ENCODE measurements around the gene SNX33. TPM values are rescaled to one million over a fixed set of nuclear protein-coding genes. Genes with fewer than 3 reads are reported as not detected.
A peak's percentile ranks its signal among the peaks of the same experiment; 100 is the strongest.

The SNX33 gene
- total and polyA plus RNA-seq, 2 experiments from 2014 or later = 6.2 to 21.2 TPM

DNA sequence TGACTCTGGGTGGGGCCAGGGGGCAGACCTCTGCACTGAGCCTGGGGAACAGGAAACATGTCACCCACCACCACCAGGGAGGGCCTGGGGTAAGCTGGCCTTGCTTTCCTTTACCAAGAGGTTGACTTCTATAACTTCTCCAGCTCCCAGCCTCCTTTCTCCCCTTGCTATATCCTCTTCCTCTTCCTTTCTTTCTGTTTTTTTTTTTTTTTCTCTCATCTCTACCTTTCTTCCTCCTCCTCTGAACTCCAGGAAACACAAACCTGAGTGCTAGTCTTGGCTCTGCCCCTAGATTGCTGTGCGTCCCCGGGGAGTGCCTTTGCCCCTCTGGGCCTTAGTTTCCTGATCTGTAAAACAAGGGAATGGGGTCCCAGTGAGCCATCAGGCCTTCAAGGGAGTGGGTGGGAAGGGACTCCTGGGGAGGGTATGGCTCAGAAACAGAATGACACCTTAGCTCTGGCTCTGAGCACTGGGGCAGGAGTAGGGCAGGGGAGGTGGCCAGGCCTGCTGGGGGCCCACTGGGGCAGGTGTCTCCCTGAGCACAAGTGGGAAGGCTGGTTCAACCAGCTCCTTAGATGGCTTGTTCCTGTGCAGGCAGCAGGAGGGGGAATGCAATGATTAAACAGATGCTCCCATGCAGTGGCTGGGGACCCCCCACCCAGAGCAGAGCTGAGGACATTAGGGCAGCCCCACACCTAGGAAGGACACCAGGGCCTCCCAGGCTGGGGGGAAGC lies 4.3 kb downstream of the SNX33 start:
- H4K20me1 ChIP-seq (replicated peaks; ENCODE audit: insufficient read depth) = peaks cover 12% of the 10 kb centered on the region; the same call in 1 of the 2 replicates
- no peak overlapping the region for H3K27ac Mint-ChIP-seq

DNA sequence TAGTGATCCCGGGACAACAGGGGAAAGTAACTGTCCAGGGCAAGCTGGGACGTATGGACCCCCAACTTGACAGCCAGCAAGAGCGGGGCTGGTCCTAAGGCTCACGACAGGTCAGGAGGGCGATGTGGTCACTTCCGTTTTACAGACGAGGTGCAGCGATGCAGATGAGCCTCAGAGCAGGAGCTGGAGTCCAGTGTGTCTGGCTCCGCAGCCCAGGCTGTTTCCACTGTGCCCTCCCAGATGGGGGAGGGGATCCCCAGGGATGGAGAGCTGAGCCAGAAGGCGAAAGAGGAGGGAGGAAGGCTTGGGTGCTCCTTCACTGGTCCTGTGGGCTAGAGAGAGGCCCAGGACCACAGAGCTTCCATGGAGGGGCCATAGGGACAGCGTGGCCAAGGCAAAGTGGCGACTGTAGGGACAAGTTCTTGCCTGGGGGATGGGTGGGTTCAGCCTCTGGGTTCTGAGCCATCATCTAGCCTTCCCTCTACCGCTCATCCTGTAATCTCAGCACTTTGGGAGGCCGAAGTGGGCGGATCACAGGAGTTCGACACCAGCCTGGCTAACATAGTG lies 5.7 kb downstream of the SNX33 start:
- Histone ChIP-seq H3K27ac (ENCODE audit: low read depth) (no peak overlapping the region), H3K79me2 (replicated peaks; ENCODE audit: insufficient read depth) (peaks cover 70% of the 10 kb centered on the region), H3K4me2 (no peak overlapping the region), H3K9me2 (ENCODE audit: insufficient read depth) (no peaks in the 10 kb centered on the region), H3K4me3 (no peak overlapping the region), H4K20me1 (replicated peaks; ENCODE audit: insufficient read depth) (peaks cover 13% of the 10 kb centered on the region; the same call in 1 of the 2 replicates), H3F3A (replicated peaks; ENCODE audit: low read depth) (peaks cover 12% of the 10 kb centered on the region; the same call in 1 of the 2 replicates), H3K27me3 (ENCODE audit: insufficient read depth) (no peaks in the 10 kb centered on the region), H3K36me3 (ENCODE audit: insufficient read depth) (no peaks in the 10 kb centered on the region; the same call in 1 of the 2 replicates), H2AFZ (no peak overlapping the region), H3K4me1 (ENCODE audit: insufficient read depth) (peaks cover 21% of the 10 kb centered on the region)
- Mint-ChIP-seq H3K4me1 (peaks cover 56% of the 10 kb centered on the region), H3K36me3 (ENCODE audit: low read depth) (peaks cover 36% of the 10 kb centered on the region), H3K9me3 (no peaks in the 10 kb centered on the region), H3K27me3 (ENCODE audit: insufficient read depth, low read depth, poor library complexity) (peaks cover 23% of the 10 kb centered on the region), H3K4me3 (no peak overlapping the region; the same call in 2 of the 3 replicates), H3K27ac (no peak overlapping the region)
- no peak for TF ChIP-seq POLR2AphosphoS5 (IDR thresholded peaks at IDR 0.05; ENCODE audit: low read depth)
- TF ChIP-seq, protein P1, sequence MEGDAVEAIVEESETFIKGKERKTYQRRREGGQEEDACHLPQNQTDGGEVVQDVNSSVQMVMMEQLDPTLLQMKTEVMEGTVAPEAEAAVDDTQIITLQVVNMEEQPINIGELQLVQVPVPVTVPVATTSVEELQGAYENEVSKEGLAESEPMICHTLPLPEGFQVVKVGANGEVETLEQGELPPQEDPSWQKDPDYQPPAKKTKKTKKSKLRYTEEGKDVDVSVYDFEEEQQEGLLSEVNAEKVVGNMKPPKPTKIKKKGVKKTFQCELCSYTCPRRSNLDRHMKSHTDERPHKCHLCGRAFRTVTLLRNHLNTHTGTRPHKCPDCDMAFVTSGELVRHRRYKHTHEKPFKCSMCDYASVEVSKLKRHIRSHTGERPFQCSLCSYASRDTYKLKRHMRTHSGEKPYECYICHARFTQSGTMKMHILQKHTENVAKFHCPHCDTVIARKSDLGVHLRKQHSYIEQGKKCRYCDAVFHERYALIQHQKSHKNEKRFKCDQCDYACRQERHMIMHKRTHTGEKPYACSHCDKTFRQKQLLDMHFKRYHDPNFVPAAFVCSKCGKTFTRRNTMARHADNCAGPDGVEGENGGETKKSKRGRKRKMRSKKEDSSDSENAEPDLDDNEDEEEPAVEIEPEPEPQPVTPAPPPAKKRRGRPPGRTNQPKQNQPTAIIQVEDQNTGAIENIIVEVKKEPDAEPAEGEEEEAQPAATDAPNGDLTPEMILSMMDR (conservative IDR thresholded peaks at IDR 0.05; ENCODE audit: low read depth in 2 of 2) = no peak
- no peak for DNase-seq (ENCODE audit: low spot score)
- no peak for ATAC-seq

More for the DNA sequence above, 4.3 kb downstream of the SNX33 start:
- H3K4me1 Mint-ChIP-seq = peaks cover 56% of the 10 kb centered on the region
- Histone ChIP-seq H3K27me3 (ENCODE audit: insufficient read depth) (peaks cover 2% of the 10 kb centered on the region; the same call in 1 of the 2 replicates), H2AFZ (no peak overlapping the region), H3K27ac (ENCODE audit: low read depth) (0 out of 2 replicates have a peak overlapping the region, but pooled peaks have one; percentile 59), H3K9me2 (ENCODE audit: insufficient read depth) (no peaks in the 10 kb centered on the region), H3K36me3 (ENCODE audit: insufficient read depth) (no peaks in the 10 kb centered on the region; the same call in 1 of the 2 replicates), H3K4me2 (peak overlapping the region; percentile 99; the same call in 1 of the 2 replicates), H3K4me1 (ENCODE audit: insufficient read depth) (peaks cover 21% of the 10 kb centered on the region), H3K4me3 (0 out of 2 replicates have a peak overlapping the region, but pooled peaks have one; percentile 26), H3K79me2 (replicated peaks; ENCODE audit: insufficient read depth) (peaks cover 70% of the 10 kb centered on the region), H3F3A (replicated peaks; ENCODE audit: low read depth) (peaks cover 22% of the 10 kb centered on the region)
- H3K9me3 Mint-ChIP-seq = no peaks in the 10 kb centered on the region
- H3K27me3 Mint-ChIP-seq (ENCODE audit: insufficient read depth, low read depth, poor library complexity) = peaks cover 28% of the 10 kb centered on the region
- peak overlapping the region; percentile 57 for H3K4me3 Mint-ChIP-seq
- TF ChIP-seq STAT1 (IDR thresholded peaks at IDR 0.05; ENCODE audit: unreplicated experiment) = no peak
- TF ChIP-seq ZNF114 (CRISPR knock-in tag; IDR thresholded peaks at IDR 0.05) = no peak
- ATAC-seq (no peak), DNase-seq (ENCODE audit: low spot score) (no peak)
- H3K36me3 Mint-ChIP-seq (ENCODE audit: low read depth) = peaks cover 35% of the 10 kb centered on the region

DNA sequence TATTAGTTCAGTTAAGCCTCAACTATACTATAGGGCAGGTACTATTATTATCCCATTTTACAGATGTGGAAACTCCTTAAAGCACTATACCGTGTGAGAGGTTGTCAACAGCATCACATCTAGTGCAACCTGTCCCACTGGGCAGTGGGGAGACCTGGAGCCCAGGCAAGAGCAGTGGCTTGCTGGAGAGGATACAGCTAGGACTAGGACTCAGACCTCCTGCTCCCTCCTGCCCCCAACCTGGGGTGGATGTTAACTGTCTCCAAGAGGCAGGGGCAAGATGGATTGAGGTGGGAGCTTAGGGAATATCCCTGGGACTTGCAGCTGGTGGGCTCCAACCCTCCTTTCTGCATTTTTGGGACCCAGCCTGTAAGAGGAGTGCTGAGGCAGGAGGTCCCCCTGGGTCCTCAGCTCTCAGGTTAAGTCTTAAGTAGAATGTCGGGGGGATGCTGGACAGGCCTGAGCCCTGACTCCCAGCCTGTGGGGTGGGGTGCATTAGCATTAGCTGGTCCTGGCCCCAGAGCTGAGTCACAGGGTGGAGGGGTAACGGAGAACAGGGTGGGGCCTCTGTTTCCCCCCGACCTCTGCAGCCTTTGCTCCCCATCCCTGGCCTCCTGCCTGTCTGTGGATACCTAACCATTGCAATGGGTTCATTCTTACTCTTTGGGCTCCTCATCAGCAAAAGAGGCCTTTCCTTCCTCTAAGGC lies 6.6 kb downstream of the SNX33 start:
- H3K36me3 Mint-ChIP-seq (ENCODE audit: low read depth) = peaks cover 29% of the 10 kb centered on the region
- peaks cover 62% of the 10 kb centered on the region for H3K79me2 ChIP-seq (replicated peaks; ENCODE audit: insufficient read depth)
- TF ChIP-seq EZH2phosphoT487 (IDR thresholded peaks at IDR 0.05; ENCODE audit: unreplicated experiment) (no peak), ZNF331 (CRISPR knock-in tag; IDR thresholded peaks at IDR 0.05; ENCODE audit: low read depth) (no peak), JUNB (IDR thresholded peaks at IDR 0.05; ENCODE audit: unreplicated experiment) (no peak)

More for the DNA sequence above, 6.6 kb downstream of the SNX33 start:
- Histone ChIP-seq H3K4me2 (no peak overlapping the region), H3K4me1 (ENCODE audit: insufficient read depth) (peaks cover 12% of the 10 kb centered on the region), H3K36me3 (ENCODE audit: insufficient read depth) (no peaks in the 10 kb centered on the region; the same call in 1 of the 2 replicates), H4K20me1 (replicated peaks; ENCODE audit: insufficient read depth) (peaks cover 19% of the 10 kb centered on the region), H3K27ac (ENCODE audit: low read depth) (no peak overlapping the region), H3K27me3 (ENCODE audit: insufficient read depth) (no peaks in the 10 kb centered on the region), H3F3A (replicated peaks; ENCODE audit: low read depth) (0 out of 2 replicates have a peak, but pooled peaks cover 3% of the 10 kb centered on the region), H3K4me3 (no peak overlapping the region), H2AFZ (no peak overlapping the region), H3K9me2 (ENCODE audit: insufficient read depth) (no peaks in the 10 kb centered on the region)
- H3K9me3 Mint-ChIP-seq = no peaks in the 10 kb centered on the region
- H3K4me1 Mint-ChIP-seq = peaks cover 47% of the 10 kb centered on the region
- no peak for DNase-seq (ENCODE audit: low spot score)
- H3K4me3 Mint-ChIP-seq = no peak overlapping the region
- no peak for ATAC-seq
- H3K27me3 Mint-ChIP-seq (ENCODE audit: insufficient read depth, low read depth, poor library complexity) = peaks cover 20% of the 10 kb centered on the region
- no peak overlapping the region for H3K27ac Mint-ChIP-seq
